ENCODE measurements around the gene HNF4A.

Gene HNF4A

GRCh38 chr20:44429017-44429339 lies 73.5 kb downstream of the HNF4A start:
- no peak for DNase-seq (ENCODE audit: low read depth in 2 of 2)
- TF ChIP-seq CTCF (IDR thresholded peaks at IDR 0.05; ENCODE audit: low read depth, low read length): no peak
- H3K4me3 ChIP-seq (replicated peaks in 1 of 2; ENCODE audit: low read depth in 2 of 2, low read length in 2 of 2): no peak overlapping the region

GRCh38 chr20:44429419-44430269 lies 74.1 kb downstream of the HNF4A start:
- no peak overlapping the region for H3K4me3 ChIP-seq (replicated peaks in 1 of 2; ENCODE audit: low read depth in 2 of 2, low read length in 2 of 2)
- TF ChIP-seq CTCF (IDR thresholded peaks at IDR 0.05; ENCODE audit: low read depth, low read length): no peak
- DNase-seq (ENCODE audit: low read depth in 2 of 2): no peak

GRCh38 chr20:44430270-44431065 lies 75.0 kb downstream of the HNF4A start:
- TF ChIP-seq CTCF (IDR thresholded peaks at IDR 0.05; ENCODE audit: low read depth, low read length): no peak
- no peak for DNase-seq (ENCODE audit: low read depth in 2 of 2)
- no peak overlapping the region for H3K4me3 ChIP-seq (replicated peaks in 1 of 2; ENCODE audit: low read depth in 2 of 2, low read length in 2 of 2)

GRCh38 chr20:44431118-44431501 lies 75.6 kb downstream of the HNF4A start:
- TF ChIP-seq CTCF (IDR thresholded peaks at IDR 0.05; ENCODE audit: low read depth, low read length): no peak
- no peak for DNase-seq (ENCODE audit: low read depth in 2 of 2)

GRCh38 chr20:44431502-44432234 lies 76.2 kb downstream of the HNF4A start:
- no peak for TF ChIP-seq CTCF (IDR thresholded peaks at IDR 0.05; ENCODE audit: low read depth, low read length)
- peak in 1 of 2 donors; percentile 35 for DNase-seq (ENCODE audit: low read depth in 2 of 2)
- no peak overlapping the region for H3K4me3 ChIP-seq (replicated peaks in 1 of 2; ENCODE audit: low read depth in 2 of 2, low read length in 2 of 2)

More at GRCh38 chr20:44431118-44431501, 75.6 kb downstream of the HNF4A start:
- H3K4me3 ChIP-seq (replicated peaks in 1 of 2; ENCODE audit: low read depth in 2 of 2, low read length in 2 of 2): no peak overlapping the region

GRCh38 chr20:44432618-44433577 lies 77.4 kb downstream of the HNF4A start:
- DNase-seq (ENCODE audit: low read depth in 2 of 2): no peak
- no peak for TF ChIP-seq CTCF (IDR thresholded peaks at IDR 0.05; ENCODE audit: low read depth, low read length)
- H3K4me3 ChIP-seq (replicated peaks in 1 of 2; ENCODE audit: low read depth in 2 of 2, low read length in 2 of 2): no peak overlapping the region

Measured in cardiac fibroblast (primary cell).